OCI-LY1 (cell line): ENCODE measurements around the gene CRTAP.
"Not testable (repeated sequence)": the region's sequence is repeated elsewhere in the genome, so short reads cannot be mapped to it uniquely, and the experiment has no call there.

Source experiments
- H2AFZ ChIP-seq: fragments of 200-600 bp; sonication (generic), shearing (Covaris generic); 2 replicates; pipeline ENCODE4 v1.6.0; 2014; ENCODE audit warnings: antibody characterized with exemption, mild to moderate bottlenecking, low read length
- H3F3A ChIP-seq: fragments of 200-600 bp; sonication (generic), shearing (Covaris generic); 2 replicates; pipeline ENCODE4 v1.6.0; 2014; ENCODE audit warnings: mild to moderate bottlenecking, antibody characterized with exemption, low read length, moderate library complexity; ENCODE audit not compliant: insufficient read depth
- H3K27ac ChIP-seq: fragments of 200-600 bp; sonication (generic); 2 replicates; pipeline ENCODE4 v1.5.1; 2014; ENCODE audit warnings: low read length, mixed run types, mild to moderate bottlenecking, low read depth; ENCODE audit not compliant: poor library complexity, severe bottlenecking
- H3K27me3 ChIP-seq: fragments of 200-600 bp; sonication (generic); 2 replicates; pipeline ENCODE4 v1.6.0; 2014; ENCODE audit warnings: antibody characterized with exemption, mild to moderate bottlenecking, low read length, moderate library complexity; ENCODE audit not compliant: insufficient read depth
- H3K36me3 ChIP-seq: fragments of 200-600 bp; sonication (generic); 2 replicates; pipeline ENCODE4 v1.6.1; 2014; ENCODE audit warnings: mild to moderate bottlenecking, antibody characterized with exemption, low read length, moderate library complexity, mixed read lengths; ENCODE audit not compliant: insufficient read depth
- H3K4me1 ChIP-seq: fragments of 200-600 bp; sonication (generic); 2 replicates; pipeline ENCODE4 v1.5.1; 2014; ENCODE audit warnings: mild to moderate bottlenecking, low read length, moderate library complexity; ENCODE audit not compliant: insufficient read depth, severe bottlenecking
- H3K4me2 ChIP-seq: fragments of 200-600 bp; sonication (generic), shearing (Covaris generic); 2 replicates; pipeline ENCODE4 v1.6.1; 2014; ENCODE audit warnings: low read length
- H3K4me3 ChIP-seq: fragments of 200-600 bp; sonication (generic); 2 replicates; pipeline ENCODE4 v1.5.1; 2014; ENCODE audit warnings: low read length, low read depth, mild to moderate bottlenecking, mixed read lengths; ENCODE audit not compliant: poor library complexity, severe bottlenecking
- H3K79me2 ChIP-seq: fragments of 200-600 bp; shearing (Covaris generic); 2 replicates; pipeline ENCODE4 v1.6.1; 2016; ENCODE audit warnings: mixed run types, low read length, mixed read lengths; ENCODE audit not compliant: insufficient read depth
- H3K9ac ChIP-seq: fragments of 200-600 bp; sonication (generic), shearing (Covaris generic); 2 replicates; pipeline ENCODE4 v1.6.1; 2014; ENCODE audit warnings: mild to moderate bottlenecking, low read length, mixed read lengths
- H3K9me2 ChIP-seq: fragments of 200-600 bp; sonication (generic), shearing (Covaris generic); 2 replicates; pipeline ENCODE4 v1.6.1; 2014; ENCODE audit warnings: low read depth, mild to moderate bottlenecking, low read length, mixed read lengths
- H3K9me3 ChIP-seq: fragments of 200-600 bp; shearing (Covaris generic); 2 replicates; pipeline ENCODE4 v1.6.1; 2014; ENCODE audit warnings: low read length, mixed read lengths
- H4K20me1 ChIP-seq: fragments of 200-600 bp; sonication (generic), shearing (Covaris generic); 2 replicates; pipeline ENCODE4 v1.6.0; 2016; ENCODE audit warnings: mild to moderate bottlenecking, low read length; ENCODE audit not compliant: insufficient read depth
- CTCF ChIP-seq: fragments of 200-600 bp; sonication (generic), shearing (Covaris generic); IDR thresholded peaks from 2 replicates; pipeline ENCODE4 v1.5.1; 2017; ENCODE audit warnings: mild to moderate bottlenecking, antibody characterized with exemption, low read length, moderate library complexity, mixed read lengths
- EZH2 ChIP-seq: fragments of 200-600 bp; sonication (generic), shearing (Covaris generic); IDR thresholded peaks from 2 replicates; pipeline ENCODE4 v1.8.0; 2017; ENCODE audit warnings: borderline replicate concordance, mixed run types, mild to moderate bottlenecking, antibody characterized with exemption, low read length, moderate library complexity, mixed read lengths

CRTAP gene

DNA sequence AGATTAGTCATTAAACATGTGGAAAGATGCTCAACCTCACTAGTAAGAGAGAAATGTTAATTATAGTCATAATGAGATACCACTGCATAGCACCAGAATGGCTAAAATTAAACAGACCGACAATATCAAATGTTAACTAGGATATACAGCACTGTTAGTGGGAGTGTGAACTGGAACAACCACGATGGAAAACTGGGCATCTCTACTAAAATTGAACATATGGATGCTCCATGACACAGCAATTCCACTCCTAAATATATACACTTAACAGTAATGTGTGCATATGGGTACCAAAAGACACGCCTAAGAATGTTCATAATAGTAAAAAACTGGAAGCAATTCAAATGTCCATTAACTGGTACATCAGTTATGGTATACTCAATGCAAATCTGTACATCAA lies 41.5 kb downstream of the CRTAP start:
- Histone ChIP-seq H3K4me2 (no peak overlapping the region), H3K27ac (no peak overlapping the region), H3K4me1 (no peaks in the 10 kb centered on the region), H3K9me3 (no peaks in the 10 kb centered on the region), H3K79me2 (no peaks in the 10 kb centered on the region), H3K27me3 (no peaks in the 10 kb centered on the region), H2AFZ (no peak overlapping the region), H3K36me3 (no peaks in the 10 kb centered on the region), H4K20me1 (no peaks in the 10 kb centered on the region), H3F3A (no peaks in the 10 kb centered on the region), H3K9ac (no peak overlapping the region), H3K9me2 (no peaks in the 10 kb centered on the region), H3K4me3 (no peak overlapping the region)
- TF ChIP-seq EZH2 = no peak
- TF ChIP-seq CTCF = no peak

GRCh38 chr3:33159234-33159633 lies 45.4 kb downstream of the CRTAP start:
- Histone ChIP-seq H3K27ac (no peak overlapping the region), H3K36me3 (no peaks in the 10 kb centered on the region), H3K4me2 (no peak overlapping the region), H3K4me1 (no peaks in the 10 kb centered on the region), H3K4me3 (no peak overlapping the region), H3K9me2 (no peaks in the 10 kb centered on the region), H2AFZ (no peak overlapping the region), H3K9ac (no peak overlapping the region), H3F3A (no peaks in the 10 kb centered on the region), H3K9me3 (no peaks in the 10 kb centered on the region), H4K20me1 (no peaks in the 10 kb centered on the region), H3K79me2 (no peaks in the 10 kb centered on the region), H3K27me3 (no peaks in the 10 kb centered on the region)
- TF ChIP-seq CTCF = no peak
- TF ChIP-seq EZH2 = no peak

DNA sequence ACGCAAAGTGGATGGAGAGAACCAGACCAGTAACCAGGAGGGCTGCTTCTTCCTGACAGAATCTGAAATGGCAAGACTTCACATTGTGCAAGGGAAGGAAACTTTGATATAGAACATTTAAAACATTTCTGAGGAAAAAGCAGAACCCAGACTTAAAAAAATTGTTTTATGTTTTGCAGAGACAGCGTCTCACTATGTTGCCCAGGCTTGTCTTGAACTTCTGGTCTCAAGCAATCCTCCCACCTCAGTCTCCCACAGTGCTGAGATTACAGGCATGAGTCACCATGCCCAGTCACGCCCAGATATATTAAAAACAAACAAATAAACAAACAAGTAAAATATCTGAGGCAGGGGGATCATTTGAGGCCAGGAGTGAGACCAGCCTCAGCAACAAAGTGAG lies 46.2 kb downstream of the CRTAP start:
- H3K4me2 ChIP-seq = no peak overlapping the region
- no peaks in the 10 kb centered on the region for H3K79me2 ChIP-seq
- no peak overlapping the region for H3K9ac ChIP-seq
- H3F3A ChIP-seq = no peaks in the 10 kb centered on the region
- TF ChIP-seq EZH2 = no peak
- TF ChIP-seq CTCF = no peak
- H3K9me3 ChIP-seq = no peaks in the 10 kb centered on the region
- H3K27me3 ChIP-seq = no peaks in the 10 kb centered on the region
- H3K36me3 ChIP-seq = no peaks in the 10 kb centered on the region
- no peak overlapping the region for H2AFZ ChIP-seq
- H3K4me1 ChIP-seq = no peaks in the 10 kb centered on the region
- no peaks in the 10 kb centered on the region for H3K9me2 ChIP-seq
- no peaks in the 10 kb centered on the region for H4K20me1 ChIP-seq
- no peak overlapping the region for H3K27ac ChIP-seq
- H3K4me3 ChIP-seq = no peak overlapping the region

DNA sequence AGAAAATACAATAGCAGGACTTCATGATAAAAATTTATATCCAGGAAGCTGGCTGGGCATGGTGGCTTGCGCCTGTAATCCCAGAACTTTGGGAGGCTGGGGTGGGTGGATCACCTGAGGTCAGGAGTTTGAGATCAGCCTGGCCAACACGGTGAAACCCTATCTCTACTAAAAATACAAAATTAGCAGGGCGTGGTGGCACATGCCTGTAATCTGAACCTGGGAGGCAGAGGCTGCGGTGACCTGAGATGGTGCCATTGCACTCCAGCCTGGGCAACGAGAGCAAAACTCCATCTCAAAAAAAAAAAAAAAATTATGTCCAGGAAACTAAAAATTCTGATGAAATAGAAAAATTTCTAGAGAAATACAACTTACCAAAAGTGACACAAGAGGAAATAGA lies 48.8 kb downstream of the CRTAP start:
- not testable (repeated sequence) for H3K36me3 ChIP-seq, H3K27ac ChIP-seq, H3K27me3 ChIP-seq, H3K4me3 ChIP-seq, H3K9me2 ChIP-seq, H3K4me1 ChIP-seq, H4K20me1 ChIP-seq, H3F3A ChIP-seq, H3K9ac ChIP-seq, H3K9me3 ChIP-seq, H3K79me2 ChIP-seq, H3K4me2 ChIP-seq, H2AFZ ChIP-seq
